Activated T-helper 2 cell treated with anti-CD3 and anti-CD28 coated beads, Interferon-gamma antibody, Interleukin-2, Interleukin-4, amounts not matched to agents 10 μg/mL and 5 μg/mL and 100 μg/mL, durations not matched to agents 14 hours and 24 hours and 36 hours (primary cell): ENCODE data around the gene RHBDF1. TPM values are rescaled to one million over a fixed set of nuclear protein-coding genes. Genes with fewer than 3 reads are reported as not detected.

Source experiments
- DNase-seq: peaks from one replicate; pipeline ENCODE4 v3.0.0; 2021; ENCODE audit warnings: low spot score
- H3K27ac Mint-ChIP-seq: one replicate; pipeline ENCODE4 v1.8.0; 2021; ENCODE audit warnings: mixed read lengths
- H3K27me3 Mint-ChIP-seq: one replicate; pipeline ENCODE4 v1.8.0; 2021; ENCODE audit warnings: low read depth, mixed read lengths
- H3K36me3 Mint-ChIP-seq: one replicate; pipeline ENCODE4 v1.8.0; 2021; ENCODE audit warnings: low read depth, mixed read lengths
- H3K4me1 Mint-ChIP-seq: one replicate; pipeline ENCODE4 v1.8.0; 2021; ENCODE audit warnings: low read depth, mixed read lengths
- H3K4me3 Mint-ChIP-seq: one replicate; pipeline ENCODE4 v1.8.0; 2021; ENCODE audit warnings: low read depth, mild to moderate bottlenecking, moderate library complexity, mixed read lengths
- H3K9me3 Mint-ChIP-seq: one replicate; pipeline ENCODE4 v1.8.0; 2021; ENCODE audit warnings: mixed read lengths
- intact Hi-C: fragments of 100-400 bp; cut with micrococcal nuclease; formaldehyde crosslinking; loops from one replicate; pipeline ENCODE4 v1.15.1; 2023
- total RNA-seq: library from RNA; stranded (reverse); gene quantifications from 2 replicates; pipeline ENCODE4 v1.2.3, GENCODE V29; 2022

Gene RHBDF1
- total RNA-seq, 1 donor from 2014 or later, result 1.6 TPM

DNA sequence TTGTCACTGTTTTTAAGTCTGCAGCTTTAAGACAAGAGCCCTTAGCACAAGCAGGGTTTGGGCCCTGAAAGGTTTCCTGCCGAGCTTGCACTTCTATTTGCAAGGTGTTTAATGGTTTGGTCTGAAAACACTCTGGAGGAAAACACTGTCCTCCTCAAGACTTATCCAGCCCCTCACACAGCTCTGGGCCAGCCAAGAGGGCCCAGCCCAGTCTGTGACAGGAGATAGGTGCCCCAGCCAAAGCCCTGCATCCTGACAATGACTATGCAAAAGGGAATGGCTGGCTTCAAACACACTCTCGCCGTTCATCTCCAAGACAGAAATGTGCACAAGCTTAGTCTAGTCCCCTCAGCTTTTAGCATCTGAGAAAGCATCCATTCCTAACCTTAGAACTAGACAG is 32.5 kb upstream of the RHBDF1 start:
- Mint-ChIP-seq H3K27ac (no peak overlapping the region), H3K4me1 (no peaks in the 10 kb centered on the region), H3K9me3 (no peaks in the 10 kb centered on the region), H3K4me3 (no peak overlapping the region), H3K36me3 (peaks cover 27% of the 10 kb centered on the region), H3K27me3 (no peaks in the 10 kb centered on the region)
- no peak for DNase-seq
- intact Hi-C loops, result no loop called here

DNA sequence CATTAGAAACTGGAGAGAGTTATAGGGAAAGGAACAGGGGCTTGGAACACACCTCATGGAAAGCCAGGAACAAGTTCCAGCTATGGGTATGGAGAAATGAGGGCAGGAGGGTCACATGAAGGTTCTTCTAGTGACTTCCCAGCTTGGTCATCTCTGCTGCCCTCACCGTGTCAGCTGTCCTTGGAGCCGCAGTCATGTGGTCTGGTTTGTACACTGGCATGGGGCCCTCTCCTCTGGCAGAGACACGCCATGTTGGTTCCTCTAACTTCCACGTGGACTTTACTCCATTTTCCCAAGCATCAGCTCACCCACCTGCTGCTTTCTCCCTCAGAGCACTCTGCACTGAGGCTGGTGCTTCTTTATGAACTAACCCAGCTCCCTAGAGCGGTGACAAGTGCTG is 31.9 kb upstream of the RHBDF1 start:
- H3K27me3 Mint-ChIP-seq, result no peaks in the 10 kb centered on the region
- no peaks in the 10 kb centered on the region for H3K4me1 Mint-ChIP-seq
- intact Hi-C loops, result no loop called here
- no peak for DNase-seq
- H3K27ac Mint-ChIP-seq, result no peak overlapping the region
- H3K36me3 Mint-ChIP-seq, result peaks cover 23% of the 10 kb centered on the region
- no peak overlapping the region for H3K4me3 Mint-ChIP-seq
- no peaks in the 10 kb centered on the region for H3K9me3 Mint-ChIP-seq

DNA sequence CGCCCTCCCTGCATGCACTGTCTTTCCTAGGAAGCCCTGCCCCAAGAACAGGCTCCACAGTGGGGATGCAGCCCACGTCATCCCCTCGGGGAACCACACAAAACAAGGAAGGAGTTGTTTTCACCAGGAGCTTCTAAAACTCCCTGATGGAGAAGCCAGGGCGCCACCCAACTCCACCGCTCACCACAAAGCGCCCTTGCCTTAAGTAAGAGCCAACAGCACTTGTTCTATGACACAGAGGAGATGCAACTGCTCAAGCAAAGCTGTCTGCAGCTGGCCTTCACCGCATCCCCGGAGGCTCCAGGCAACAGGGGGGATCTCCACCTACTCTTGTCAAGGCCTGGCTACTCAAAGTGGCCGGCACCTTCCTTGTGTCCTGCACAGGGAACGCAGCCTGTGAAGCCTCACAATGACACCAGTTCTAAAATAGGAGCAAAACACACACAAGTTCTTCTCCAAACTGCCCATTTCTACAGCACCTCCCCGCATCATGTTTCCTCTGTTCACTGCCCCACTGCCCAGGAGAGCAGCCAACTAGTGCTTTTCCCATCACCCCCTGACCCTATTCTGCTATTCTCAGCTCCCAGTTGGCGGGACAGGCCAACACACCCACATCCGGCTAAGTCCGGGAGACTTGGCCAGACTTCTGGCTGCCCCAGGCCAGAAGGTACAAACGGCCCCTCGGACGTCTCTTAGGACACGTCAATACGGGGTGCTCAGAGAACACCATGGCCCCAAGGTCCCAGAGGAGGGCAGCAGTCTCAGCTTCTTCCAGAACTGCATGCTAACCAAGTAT is 29.8 kb upstream of the RHBDF1 start:
- H3K4me3 Mint-ChIP-seq, result no peak overlapping the region
- peaks cover 16% of the 10 kb centered on the region for H3K36me3 Mint-ChIP-seq
- H3K4me1 Mint-ChIP-seq, result no peaks in the 10 kb centered on the region
- H3K27me3 Mint-ChIP-seq, result no peaks in the 10 kb centered on the region
- H3K27ac Mint-ChIP-seq, result no peak overlapping the region
- H3K9me3 Mint-ChIP-seq, result no peaks in the 10 kb centered on the region
- DNase-seq, result no peak
- intact Hi-C loops, result no loop called here

DNA sequence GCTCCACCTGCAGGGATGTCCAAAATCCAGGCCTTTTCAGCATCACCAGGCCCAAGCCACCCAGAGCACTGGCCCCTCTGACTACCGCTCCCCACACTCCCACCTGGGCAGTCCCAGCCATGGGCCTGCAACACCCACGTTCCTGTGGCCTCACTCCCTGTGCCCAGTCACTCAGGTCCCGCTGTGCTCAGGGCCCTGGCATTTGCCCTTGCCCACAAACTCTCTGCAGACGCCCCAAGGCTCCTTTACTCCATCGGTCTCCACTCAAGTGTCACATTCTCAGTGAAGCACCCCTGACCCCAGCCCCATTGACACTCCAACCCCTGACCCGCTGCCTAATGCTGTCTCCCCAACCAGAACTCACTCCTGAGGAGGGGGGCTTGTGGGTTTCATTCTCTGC is 29.2 kb upstream of the RHBDF1 start:
- intact Hi-C loops, result no loop called here
- no peaks in the 10 kb centered on the region for H3K9me3 Mint-ChIP-seq
- no peak overlapping the region for H3K27ac Mint-ChIP-seq
- DNase-seq, result no peak
- no peak overlapping the region for H3K4me3 Mint-ChIP-seq
- no peaks in the 10 kb centered on the region for H3K27me3 Mint-ChIP-seq
- H3K4me1 Mint-ChIP-seq, result no peaks in the 10 kb centered on the region
- H3K36me3 Mint-ChIP-seq, result peaks cover 12% of the 10 kb centered on the region

DNA sequence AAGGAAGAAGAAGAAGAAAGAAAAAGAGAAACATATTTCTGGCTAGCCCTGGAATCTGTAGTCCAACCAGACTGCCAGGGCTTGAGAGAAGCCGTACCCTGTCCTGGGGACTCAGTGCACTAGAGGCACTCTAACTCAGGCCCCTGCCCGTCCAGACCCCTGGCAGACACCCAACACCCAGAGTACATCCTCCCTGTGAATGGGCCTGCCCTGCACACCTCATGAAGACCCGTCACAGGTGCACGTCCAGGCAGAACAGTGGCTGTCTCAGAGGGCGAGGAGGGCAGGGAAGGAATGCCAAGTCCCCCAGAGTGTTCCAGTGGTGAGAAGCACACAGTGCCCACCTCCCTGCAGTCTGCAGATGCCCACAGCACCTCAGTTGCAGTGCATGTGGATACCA is 28.6 kb upstream of the RHBDF1 start:
- H3K36me3 Mint-ChIP-seq, result peaks cover 10% of the 10 kb centered on the region
- no peaks in the 10 kb centered on the region for H3K27me3 Mint-ChIP-seq
- H3K4me1 Mint-ChIP-seq, result no peaks in the 10 kb centered on the region
- H3K4me3 Mint-ChIP-seq, result no peak overlapping the region
- intact Hi-C loops, result no loop called here
- no peak overlapping the region for H3K27ac Mint-ChIP-seq
- no peak for DNase-seq
- H3K9me3 Mint-ChIP-seq, result no peaks in the 10 kb centered on the region

DNA sequence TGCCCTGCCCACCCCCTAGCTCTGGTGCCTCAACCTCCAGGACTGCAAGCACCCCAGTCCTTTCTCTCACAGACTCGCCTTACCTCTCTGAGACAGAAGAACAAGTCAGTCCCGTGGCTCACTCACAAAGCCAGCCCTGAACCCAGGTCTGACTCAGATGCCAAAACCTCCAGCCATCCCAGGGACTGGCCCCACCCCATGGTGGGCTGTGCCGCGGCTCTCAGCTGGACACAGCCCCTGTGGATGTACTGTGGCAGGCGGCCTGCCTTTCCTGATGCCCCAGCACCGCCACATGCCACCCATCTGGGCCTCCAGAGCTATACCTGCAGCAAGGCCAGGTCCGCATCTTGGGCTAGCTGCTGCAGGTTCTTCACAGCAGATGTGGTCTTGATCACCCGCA is 25.4 kb upstream of the RHBDF1 start:
- no peak for DNase-seq
- H3K4me1 Mint-ChIP-seq, result no peaks in the 10 kb centered on the region
- H3K9me3 Mint-ChIP-seq, result no peaks in the 10 kb centered on the region
- H3K27ac Mint-ChIP-seq, result no peak overlapping the region
- no peaks in the 10 kb centered on the region for H3K27me3 Mint-ChIP-seq
- H3K4me3 Mint-ChIP-seq, result no peak overlapping the region
- intact Hi-C loops, result loop anchor here (1.0 kb wide), 1 partner anchor 33 kb away; no protein-coding TSS in a partner anchor
- H3K36me3 Mint-ChIP-seq, result peaks cover 13% of the 10 kb centered on the region

DNA sequence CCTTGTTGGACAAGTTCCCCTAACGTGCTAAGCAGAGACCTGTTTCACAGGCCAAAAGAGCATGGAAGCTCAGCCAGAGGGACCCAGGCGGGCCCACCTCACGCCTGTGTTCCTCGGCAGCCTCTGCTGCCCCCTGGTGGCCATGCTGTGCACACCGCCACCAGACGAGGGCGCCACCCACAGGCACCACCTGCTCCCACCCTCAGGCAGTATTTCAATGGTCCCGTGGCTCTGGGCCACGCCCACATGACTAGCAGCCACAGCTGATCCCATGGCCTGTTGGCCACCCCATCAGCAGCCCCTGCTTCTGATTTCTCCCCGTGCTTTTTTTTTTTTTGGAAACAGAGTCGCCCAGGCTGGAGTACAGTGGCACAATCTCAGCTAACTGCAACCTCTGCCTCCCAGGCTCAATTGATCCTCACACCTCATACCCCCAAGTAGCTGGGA is 24.5 kb upstream of the RHBDF1 start:
- no peak overlapping the region for H3K4me3 Mint-ChIP-seq
- H3K9me3 Mint-ChIP-seq, result no peaks in the 10 kb centered on the region
- DNase-seq, result peak; percentile 88
- intact Hi-C loops, result loop anchor here (1.0 kb wide), 1 partner anchor 32 kb away; no protein-coding TSS in a partner anchor
- peaks cover 13% of the 10 kb centered on the region for H3K36me3 Mint-ChIP-seq
- no peaks in the 10 kb centered on the region for H3K4me1 Mint-ChIP-seq
- no peaks in the 10 kb centered on the region for H3K27me3 Mint-ChIP-seq
- H3K27ac Mint-ChIP-seq, result no peak overlapping the region

DNA sequence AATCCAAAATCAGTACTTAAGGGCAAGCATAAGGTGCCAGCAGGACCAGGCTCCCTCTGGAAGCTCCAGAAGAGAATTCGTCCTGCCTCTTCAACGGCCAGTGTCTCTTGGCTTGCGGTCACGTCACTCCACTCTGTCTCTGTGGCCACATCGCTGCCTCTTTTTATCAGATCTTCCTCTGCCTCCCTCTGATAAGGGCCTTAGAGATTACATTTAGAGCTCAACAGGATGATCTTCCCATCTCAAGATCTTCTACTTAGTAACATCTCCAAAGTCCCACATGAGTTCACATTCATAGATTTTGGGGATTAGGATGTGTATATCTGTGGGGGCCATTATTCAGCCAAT is 22.5 kb upstream of the RHBDF1 start:
- Mint-ChIP-seq H3K4me1 (no peaks in the 10 kb centered on the region), H3K27ac (no peak overlapping the region), H3K4me3 (no peak overlapping the region), H3K36me3 (peaks cover 16% of the 10 kb centered on the region), H3K9me3 (no peaks in the 10 kb centered on the region), H3K27me3 (no peaks in the 10 kb centered on the region)
- no peak for DNase-seq
- intact Hi-C loops, result loop anchor here (1.0 kb wide), 1 partner anchor 24 kb away; no protein-coding TSS in a partner anchor

DNA sequence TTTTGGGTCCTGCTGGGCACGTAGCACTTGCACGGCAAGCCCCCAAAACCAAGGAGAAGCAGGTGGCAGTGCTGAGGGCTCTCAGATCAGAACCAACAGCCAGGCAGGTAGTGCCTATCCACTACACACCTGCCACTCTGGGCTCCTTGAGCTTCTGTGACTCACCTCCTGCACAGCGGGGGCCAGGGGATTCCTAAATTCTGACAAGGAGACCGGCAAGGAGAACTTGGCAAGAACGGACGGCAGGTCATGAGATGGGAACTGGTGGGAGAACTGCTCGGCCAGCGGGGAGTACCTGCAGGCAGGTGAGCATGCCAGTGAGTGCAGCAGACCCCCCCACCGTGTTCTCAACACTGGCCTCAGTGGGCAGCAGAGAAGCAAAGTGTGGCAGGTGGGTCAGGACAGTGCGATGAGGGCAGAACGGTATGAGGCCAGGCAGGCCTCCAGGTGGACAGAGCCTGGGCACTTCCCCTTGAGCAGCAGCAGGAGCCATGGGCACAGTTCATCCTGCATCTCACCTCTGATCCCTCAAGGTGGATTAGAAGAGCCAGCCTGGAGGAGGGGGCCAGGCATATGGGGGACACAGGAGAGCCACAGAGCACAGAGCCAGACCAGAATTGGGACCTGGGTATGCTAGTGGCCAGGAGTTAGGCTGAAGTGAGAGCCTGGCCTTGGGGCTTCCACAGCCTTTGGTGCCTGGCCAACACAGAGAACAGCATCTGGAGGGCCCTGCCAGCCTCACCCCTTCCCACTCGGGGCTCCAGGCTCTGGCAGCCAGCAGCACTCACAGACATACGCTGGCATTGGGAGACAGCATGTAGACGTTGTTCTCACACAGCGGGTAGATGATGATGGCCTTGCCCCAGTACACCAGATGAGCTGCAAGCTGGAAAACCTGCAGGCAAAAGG is 20.3 kb upstream of the RHBDF1 start:
- Mint-ChIP-seq H3K4me1 (no peaks in the 10 kb centered on the region), H3K4me3 (no peak overlapping the region), H3K27me3 (no peaks in the 10 kb centered on the region), H3K27ac (no peak overlapping the region), H3K9me3 (no peaks in the 10 kb centered on the region), H3K36me3 (peaks cover 13% of the 10 kb centered on the region)
- intact Hi-C loops, result no loop called here
- no peak for DNase-seq

DNA sequence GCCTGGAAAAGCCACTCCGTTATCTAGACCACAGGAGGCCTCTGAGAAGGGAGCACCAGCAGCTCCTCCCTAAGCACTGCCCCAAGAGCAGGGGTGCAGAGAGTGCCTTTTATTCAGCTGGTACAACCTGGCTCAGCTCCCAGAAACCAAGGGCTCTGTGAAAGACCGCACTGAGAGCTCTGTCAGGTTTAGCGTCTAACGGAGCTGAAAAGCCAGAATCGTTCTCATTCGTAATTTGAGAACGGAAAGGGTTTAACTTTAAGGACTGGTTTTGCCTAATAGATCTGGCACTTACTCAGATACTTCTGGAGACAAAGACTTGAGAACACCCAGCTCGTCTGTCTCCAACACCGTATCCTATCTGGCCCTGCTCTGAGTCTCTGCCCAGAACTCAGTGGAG is 19.1 kb upstream of the RHBDF1 start:
- Mint-ChIP-seq H3K27me3 (no peaks in the 10 kb centered on the region), H3K4me1 (no peaks in the 10 kb centered on the region), H3K9me3 (no peaks in the 10 kb centered on the region), H3K4me3 (no peak overlapping the region), H3K36me3 (peaks cover 19% of the 10 kb centered on the region), H3K27ac (no peak overlapping the region)
- DNase-seq, result no peak
- intact Hi-C loops, result no loop called here

DNA sequence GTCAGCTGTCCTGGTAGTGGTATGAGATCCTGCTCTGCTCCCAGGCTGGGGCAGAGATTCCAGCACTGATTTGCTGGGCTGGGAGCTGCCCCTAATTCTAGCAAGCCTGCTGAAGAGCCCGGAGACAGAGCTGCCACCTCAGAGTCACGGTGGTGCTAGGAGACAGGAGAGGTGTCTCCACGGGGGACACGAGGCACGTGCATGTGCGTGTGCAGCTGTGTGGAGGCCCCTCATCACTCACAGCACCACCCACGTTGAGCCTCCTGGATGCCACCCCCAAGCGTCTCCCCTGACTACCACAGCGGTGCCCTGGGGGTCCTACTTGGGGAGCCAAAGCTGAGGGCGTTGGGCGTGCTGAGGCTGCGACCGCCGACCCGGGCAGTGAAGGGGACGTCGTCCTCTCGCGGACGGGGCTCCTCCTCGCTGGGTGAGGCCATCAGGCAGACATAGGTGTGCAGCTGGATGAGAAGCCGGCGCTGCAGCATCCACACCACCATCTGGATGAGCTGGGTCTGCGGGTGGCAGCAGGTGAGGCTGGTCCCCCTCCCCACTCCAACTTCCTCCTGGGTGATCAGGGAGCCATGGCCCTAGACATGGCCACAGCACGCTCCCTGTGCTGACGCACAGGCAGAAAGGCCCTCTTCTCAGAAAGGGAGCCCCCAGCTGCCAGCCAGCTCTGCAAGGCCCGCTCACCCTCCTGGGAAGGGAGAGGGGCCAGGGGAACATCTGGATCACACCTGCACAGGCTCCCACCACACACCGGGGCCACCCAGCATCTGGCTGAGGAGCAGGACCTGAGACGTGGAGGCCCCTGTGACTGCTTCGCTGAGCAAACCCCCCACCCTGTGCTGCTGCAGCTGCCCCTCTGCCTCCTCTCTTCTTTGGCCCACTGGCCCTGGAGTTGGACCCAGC is 17.2 kb upstream of the RHBDF1 start:
- no peaks in the 10 kb centered on the region for H3K9me3 Mint-ChIP-seq
- peaks cover 6% of the 10 kb centered on the region for H3K4me1 Mint-ChIP-seq
- DNase-seq, result no peak
- peaks cover 31% of the 10 kb centered on the region for H3K36me3 Mint-ChIP-seq
- H3K27me3 Mint-ChIP-seq, result no peaks in the 10 kb centered on the region
- intact Hi-C loops, result no loop called here
- H3K4me3 Mint-ChIP-seq, result no peak overlapping the region
- H3K27ac Mint-ChIP-seq, result no peak overlapping the region

DNA sequence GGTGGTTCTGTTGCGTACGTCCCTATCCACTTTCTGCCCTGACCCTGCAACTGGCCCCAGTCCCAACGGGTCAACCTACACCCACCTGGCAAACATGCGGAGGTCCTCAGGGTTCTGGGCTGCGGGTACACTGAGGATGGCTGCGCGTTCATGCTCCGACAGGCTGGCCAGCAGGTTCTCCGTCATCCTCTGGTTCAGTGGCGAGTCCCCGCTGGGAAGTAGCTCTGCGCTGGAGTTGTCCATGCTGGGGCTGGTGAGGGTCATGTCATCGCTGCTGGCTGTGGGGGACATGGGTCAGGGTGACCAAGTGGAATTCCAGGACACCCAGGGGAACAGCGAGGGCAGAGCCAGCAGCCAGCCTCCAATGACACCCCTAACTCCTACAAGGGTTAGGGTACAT is 16.2 kb upstream of the RHBDF1 start:
- H3K27me3 Mint-ChIP-seq, result no peaks in the 10 kb centered on the region
- H3K4me1 Mint-ChIP-seq, result peaks cover 14% of the 10 kb centered on the region
- no peaks in the 10 kb centered on the region for H3K9me3 Mint-ChIP-seq
- no peak overlapping the region for H3K4me3 Mint-ChIP-seq
- intact Hi-C loops, result no loop called here
- H3K36me3 Mint-ChIP-seq, result peaks cover 39% of the 10 kb centered on the region
- DNase-seq, result no peak
- H3K27ac Mint-ChIP-seq, result no peak overlapping the region
